Sigmoid colon (tissue), 4 donors: ENCODE results near the gene IL18BP.

Source experiments
- EP300 ChIP-seq, 4 donors: sonication (generic); formaldehyde crosslinking; IDR thresholded peaks; one replicate each; pipeline ENCODE4 v1.6.1; 2017; ENCODE audit warnings: antibody characterized with exemption in 4 of 4
- POLR2A ChIP-seq, 2 donors: fragments of 450-650 bp; IDR thresholded peaks; one replicate each; pipeline ENCODE4 v1.6.1; 2016; ENCODE audit warnings: antibody characterized with exemption in 2 of 2, mild to moderate bottlenecking in 2 of 2, moderate library complexity in 2 of 2
- POLR2AphosphoS5 ChIP-seq, 4 donors: sonication (generic); formaldehyde crosslinking; IDR thresholded peaks; one replicate each; pipeline ENCODE4 v1.6.1; 2017; ENCODE audit warnings: antibody characterized with exemption in 4 of 4
- TF ChIP-seq, protein P1 (sequence below), 4 experiments: fragments of 450-650 bp in 3 of 4; fragments of 200-600 bp in 1 of 4; IDR thresholded peaks; one replicate each; pipeline ENCODE4 v1.5.1; 2016 to 2019; ENCODE audit warnings: antibody characterized with exemption in 4 of 4, mild to moderate bottlenecking in 3 of 4, moderate library complexity in 2 of 4

- TF ChIP-seq, protein P1, sequence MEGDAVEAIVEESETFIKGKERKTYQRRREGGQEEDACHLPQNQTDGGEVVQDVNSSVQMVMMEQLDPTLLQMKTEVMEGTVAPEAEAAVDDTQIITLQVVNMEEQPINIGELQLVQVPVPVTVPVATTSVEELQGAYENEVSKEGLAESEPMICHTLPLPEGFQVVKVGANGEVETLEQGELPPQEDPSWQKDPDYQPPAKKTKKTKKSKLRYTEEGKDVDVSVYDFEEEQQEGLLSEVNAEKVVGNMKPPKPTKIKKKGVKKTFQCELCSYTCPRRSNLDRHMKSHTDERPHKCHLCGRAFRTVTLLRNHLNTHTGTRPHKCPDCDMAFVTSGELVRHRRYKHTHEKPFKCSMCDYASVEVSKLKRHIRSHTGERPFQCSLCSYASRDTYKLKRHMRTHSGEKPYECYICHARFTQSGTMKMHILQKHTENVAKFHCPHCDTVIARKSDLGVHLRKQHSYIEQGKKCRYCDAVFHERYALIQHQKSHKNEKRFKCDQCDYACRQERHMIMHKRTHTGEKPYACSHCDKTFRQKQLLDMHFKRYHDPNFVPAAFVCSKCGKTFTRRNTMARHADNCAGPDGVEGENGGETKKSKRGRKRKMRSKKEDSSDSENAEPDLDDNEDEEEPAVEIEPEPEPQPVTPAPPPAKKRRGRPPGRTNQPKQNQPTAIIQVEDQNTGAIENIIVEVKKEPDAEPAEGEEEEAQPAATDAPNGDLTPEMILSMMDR (IDR thresholded peaks at IDR 0.05), result no peak
- TF ChIP-seq EP300 (IDR thresholded peaks at IDR 0.05) (no peak), POLR2AphosphoS5 (IDR thresholded peaks at IDR 0.05) (no peak), POLR2A (IDR thresholded peaks at IDR 0.05) (no peak)
These were observed 50.2 kb downstream of the IL18BP start for GRCh38 chr11:72048766-72049460.
